A673 (cell line): ENCODE results near the gene DCC.

Experiments
- CTCF ChIP-seq: fragments of 300-800, 200-600 bp; sonication (generic); conservative IDR thresholded peaks from 2 replicates; pipeline ENCODE4 v1.5.1; 2017; ENCODE audit warnings: low read depth, mild to moderate bottlenecking, antibody characterized with exemption, low read length, moderate library complexity, mixed read lengths
- EZH2 ChIP-seq: fragments of 200-600 bp; sonication (generic); IDR thresholded peaks from 2 replicates; pipeline ENCODE4 v1.6.1; 2017; ENCODE audit warnings: borderline replicate concordance, low read depth, mild to moderate bottlenecking, mixed read lengths, antibody characterized with exemption, low read length; ENCODE audit not compliant: poor library complexity, severe bottlenecking

GRCh38 chr18:52554180-52554579 lies 214.2 kb downstream of the DCC start:
- TF ChIP-seq CTCF (no peak), EZH2 (no peak)
